ENCODE measurements around the gene TNRC6C.

Gene TNRC6C

DNA sequence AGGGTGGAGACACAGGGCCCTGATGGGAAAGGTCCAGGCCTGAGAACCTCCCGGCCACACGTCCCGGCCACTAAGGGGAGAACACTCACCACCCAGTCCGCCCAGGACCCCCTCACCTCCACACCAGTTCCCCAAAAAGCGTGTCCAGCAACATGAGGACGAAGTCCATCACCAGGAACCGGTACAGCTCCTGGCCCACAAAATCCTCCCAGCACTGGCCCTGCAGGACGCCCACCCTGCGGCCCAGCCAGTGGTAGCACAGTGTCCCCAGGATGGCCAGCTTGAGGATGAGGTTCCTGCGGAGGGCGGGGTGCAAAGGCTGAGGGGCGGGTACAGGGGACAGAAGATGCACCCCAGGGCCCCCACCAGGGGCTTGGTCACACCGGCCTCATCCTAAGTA lies 162.0 kb downstream of the TNRC6C start:
- Histone ChIP-seq H3K9ac (ENCODE audit: low read length) (no peak overlapping the region), H4K20me1 (ENCODE audit: low read depth, low read length) (no peaks in the 10 kb centered on the region; the same call in 1 of the 2 replicates), H3K79me2 (ENCODE audit: insufficient read depth, low read length) (peaks cover 9% of the 10 kb centered on the region)

GRCh38 chr17:78120971-78121800 lies 162.7 kb downstream of the TNRC6C start:
- Histone ChIP-seq H3K79me2 (ENCODE audit: insufficient read depth, low read length) (peaks cover 15% of the 10 kb centered on the region), H3K36me3 (ENCODE audit: low read length) (peaks cover 5% of the 10 kb centered on the region), H3K27me3 (ENCODE audit: low read length) (no peaks in the 10 kb centered on the region), H3K9me3 (ENCODE audit: insufficient read depth, low read length) (no peaks in the 10 kb centered on the region), H3K27ac (ENCODE audit: low read depth, low read length) (peak overlapping the region; percentile 37), H3K4me3 (ENCODE audit: insufficient read depth, low read length, poor library complexity, severe bottlenecking) (no peak overlapping the region), H4K20me1 (ENCODE audit: low read depth, low read length) (no peaks in the 10 kb centered on the region; the same call in 1 of the 2 replicates), H3K9ac (ENCODE audit: low read length) (peak overlapping the region; percentile 20; the same call in 1 of the 2 replicates), H2AFZ (ENCODE audit: low read depth, low read length, severe bottlenecking) (no peak overlapping the region), H3K9me2 (replicated peaks; ENCODE audit: insufficient read depth, low read length) (no peaks in the 10 kb centered on the region), H3F3A (ENCODE audit: insufficient read depth) (no peaks in the 10 kb centered on the region), H3K4me2 (ENCODE audit: low read depth, low read length, poor library complexity, severe bottlenecking) (peak overlapping the region; percentile 26)
- no peak for TF ChIP-seq EZH2phosphoT487 (conservative IDR thresholded peaks at IDR 0.05; ENCODE audit: low read length)
- TF ChIP-seq, protein P1, sequence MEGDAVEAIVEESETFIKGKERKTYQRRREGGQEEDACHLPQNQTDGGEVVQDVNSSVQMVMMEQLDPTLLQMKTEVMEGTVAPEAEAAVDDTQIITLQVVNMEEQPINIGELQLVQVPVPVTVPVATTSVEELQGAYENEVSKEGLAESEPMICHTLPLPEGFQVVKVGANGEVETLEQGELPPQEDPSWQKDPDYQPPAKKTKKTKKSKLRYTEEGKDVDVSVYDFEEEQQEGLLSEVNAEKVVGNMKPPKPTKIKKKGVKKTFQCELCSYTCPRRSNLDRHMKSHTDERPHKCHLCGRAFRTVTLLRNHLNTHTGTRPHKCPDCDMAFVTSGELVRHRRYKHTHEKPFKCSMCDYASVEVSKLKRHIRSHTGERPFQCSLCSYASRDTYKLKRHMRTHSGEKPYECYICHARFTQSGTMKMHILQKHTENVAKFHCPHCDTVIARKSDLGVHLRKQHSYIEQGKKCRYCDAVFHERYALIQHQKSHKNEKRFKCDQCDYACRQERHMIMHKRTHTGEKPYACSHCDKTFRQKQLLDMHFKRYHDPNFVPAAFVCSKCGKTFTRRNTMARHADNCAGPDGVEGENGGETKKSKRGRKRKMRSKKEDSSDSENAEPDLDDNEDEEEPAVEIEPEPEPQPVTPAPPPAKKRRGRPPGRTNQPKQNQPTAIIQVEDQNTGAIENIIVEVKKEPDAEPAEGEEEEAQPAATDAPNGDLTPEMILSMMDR (IDR thresholded peaks at IDR 0.05; ENCODE audit: insufficient read depth, low read length, poor library complexity, severe bottlenecking) = no peak

More for the DNA sequence above, 162.0 kb downstream of the TNRC6C start:
- Histone ChIP-seq H3K9me2 (replicated peaks; ENCODE audit: insufficient read depth, low read length) (no peaks in the 10 kb centered on the region), H3K27me3 (ENCODE audit: low read length) (no peaks in the 10 kb centered on the region), H3K9me3 (ENCODE audit: insufficient read depth, low read length) (no peaks in the 10 kb centered on the region), H3K4me2 (ENCODE audit: low read depth, low read length, poor library complexity, severe bottlenecking) (no peak overlapping the region), H2AFZ (ENCODE audit: low read depth, low read length, severe bottlenecking) (no peak overlapping the region), H3K4me3 (ENCODE audit: insufficient read depth, low read length, poor library complexity, severe bottlenecking) (no peak overlapping the region), H3K27ac (ENCODE audit: low read depth, low read length) (no peak overlapping the region), H3F3A (ENCODE audit: insufficient read depth) (no peaks in the 10 kb centered on the region), H3K36me3 (ENCODE audit: low read length) (peaks cover 5% of the 10 kb centered on the region)
- TF ChIP-seq, protein P1 (IDR thresholded peaks at IDR 0.05; ENCODE audit: insufficient read depth, low read length, poor library complexity, severe bottlenecking) = no peak
- no peak for TF ChIP-seq EZH2phosphoT487 (conservative IDR thresholded peaks at IDR 0.05; ENCODE audit: low read length)

DNA sequence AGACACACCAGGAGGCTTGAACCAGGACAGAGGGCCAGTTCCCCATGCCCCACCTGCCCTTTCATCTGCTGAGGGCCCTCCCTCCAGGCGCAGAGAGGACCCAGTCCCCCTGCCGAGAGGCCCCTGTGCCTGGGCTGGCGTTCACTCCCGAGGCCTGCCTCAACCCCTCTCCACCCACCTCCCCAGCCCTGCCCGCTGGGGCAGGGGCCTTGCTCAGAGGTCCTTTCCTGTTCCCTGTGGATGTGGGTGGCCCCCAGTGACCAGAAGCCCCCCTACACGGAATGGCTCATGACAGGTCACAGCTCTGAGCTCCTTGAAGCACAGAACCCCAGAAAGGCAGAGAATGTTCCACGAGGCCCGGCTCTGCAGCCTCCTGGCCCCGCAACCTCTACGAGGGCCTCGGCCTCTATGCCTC lies 163.3 kb downstream of the TNRC6C start:
- H3K9ac ChIP-seq (ENCODE audit: low read length) = peak overlapping the region; percentile 20; the same call in 1 of the 2 replicates
- H4K20me1 ChIP-seq (ENCODE audit: low read depth, low read length) = no peaks in the 10 kb centered on the region; the same call in 1 of the 2 replicates
- no peak overlapping the region for H2AFZ ChIP-seq (ENCODE audit: low read depth, low read length, severe bottlenecking)
- no peaks in the 10 kb centered on the region for H3K27me3 ChIP-seq (ENCODE audit: low read length)
- no peaks in the 10 kb centered on the region for H3F3A ChIP-seq (ENCODE audit: insufficient read depth)
- H3K79me2 ChIP-seq (ENCODE audit: insufficient read depth, low read length) = peaks cover 21% of the 10 kb centered on the region
- peaks cover 5% of the 10 kb centered on the region for H3K36me3 ChIP-seq (ENCODE audit: low read length)
- no peaks in the 10 kb centered on the region for H3K9me2 ChIP-seq (replicated peaks; ENCODE audit: insufficient read depth, low read length)
- no peaks in the 10 kb centered on the region for H3K9me3 ChIP-seq (ENCODE audit: insufficient read depth, low read length)
- TF ChIP-seq, protein P1 (IDR thresholded peaks at IDR 0.05; ENCODE audit: insufficient read depth, low read length, poor library complexity, severe bottlenecking) = no peak
- no peak for TF ChIP-seq EZH2phosphoT487 (conservative IDR thresholded peaks at IDR 0.05; ENCODE audit: low read length)
- peak overlapping the region; percentile 37 for H3K27ac ChIP-seq (ENCODE audit: low read depth, low read length)
- H3K4me2 ChIP-seq (ENCODE audit: low read depth, low read length, poor library complexity, severe bottlenecking) = peak overlapping the region; percentile 26
- H3K4me3 ChIP-seq (ENCODE audit: insufficient read depth, low read length, poor library complexity, severe bottlenecking) = no peak overlapping the region

All from SU-DHL-6 (cell line).